NCI-H128 (cell line): Measurements from ENCODE around the gene SLC35A3.
"Not testable (repeated sequence)": the region's sequence is repeated elsewhere in the genome, so short reads cannot be mapped to it uniquely, and the experiment has no call there.

ENCODE experiments used
- DNase-seq: peaks from one replicate; lab custom pipeline; 2025; ENCODE audit not compliant: unreplicated experiment; lab: John Stamatoyannopoulos, UW

SLC35A3 gene

GRCh38 chr1:99969729-99970621 is at the start of gene SLC35A3:
TSS of gene SLC35A3 (plus strand) at chr1:99969996. CDS start at chr1:99993555, 23,559 bp downstream.
- peak; percentile 69 for DNase-seq

GRCh38 chr1:99934801-99935200 is 35.0 kb upstream of the SLC35A3 start:
- no peak for DNase-seq

- DNase-seq = no peak
Observed at GRCh38 chr1:99935534-99935933, 34.3 kb upstream of the SLC35A3 start.

- DNase-seq = no peak
Observed at GRCh38 chr1:99936071-99936470, 33.7 kb upstream of the SLC35A3 start.

- no peak for DNase-seq
Observed at GRCh38 chr1:99942723-99943122, 27.1 kb upstream of the SLC35A3 start.

GRCh38 chr1:99943223-99943794 is 26.5 kb upstream of the SLC35A3 start:
- peak; percentile 31 for DNase-seq

- no peak for DNase-seq
Observed at GRCh38 chr1:99944192-99944591, 25.6 kb upstream of the SLC35A3 start.

- DNase-seq = no peak
Observed at GRCh38 chr1:99945174-99945573, 24.6 kb upstream of the SLC35A3 start.

GRCh38 chr1:99950486-99950885 is 19.3 kb upstream of the SLC35A3 start:
- no peak for DNase-seq

GRCh38 chr1:99952522-99952921 is 17.3 kb upstream of the SLC35A3 start:
- DNase-seq = no peak

- no peak for DNase-seq
Observed at GRCh38 chr1:99955375-99955774, 14.4 kb upstream of the SLC35A3 start.

GRCh38 chr1:99956755-99957154 is 13.0 kb upstream of the SLC35A3 start:
- DNase-seq = no peak

GRCh38 chr1:99957818-99958217 is 12.0 kb upstream of the SLC35A3 start:
- DNase-seq = no peak

GRCh38 chr1:99959189-99959705 is 10.5 kb upstream of the SLC35A3 start:
- not testable (repeated sequence) for DNase-seq

GRCh38 chr1:99960260-99960659 is 9.5 kb upstream of the SLC35A3 start:
- not testable (repeated sequence) for DNase-seq

- DNase-seq = no peak
Observed at GRCh38 chr1:99963041-99963795, 6.6 kb upstream of the SLC35A3 start.

GRCh38 chr1:99964806-99965205 is 5.0 kb upstream of the SLC35A3 start:
- no peak for DNase-seq

- DNase-seq = no peak
Observed at GRCh38 chr1:99965646-99966375, 4.0 kb upstream of the SLC35A3 start.

- no peak for DNase-seq
Observed at GRCh38 chr1:99968214-99968613, 1.6 kb upstream of the SLC35A3 start.

GRCh38 chr1:99969260-99969728 is 502 bp upstream of the SLC35A3 start:
- DNase-seq = no peak
